ENCODE data around the gene DAB2IP.

The DAB2IP gene

DNA sequence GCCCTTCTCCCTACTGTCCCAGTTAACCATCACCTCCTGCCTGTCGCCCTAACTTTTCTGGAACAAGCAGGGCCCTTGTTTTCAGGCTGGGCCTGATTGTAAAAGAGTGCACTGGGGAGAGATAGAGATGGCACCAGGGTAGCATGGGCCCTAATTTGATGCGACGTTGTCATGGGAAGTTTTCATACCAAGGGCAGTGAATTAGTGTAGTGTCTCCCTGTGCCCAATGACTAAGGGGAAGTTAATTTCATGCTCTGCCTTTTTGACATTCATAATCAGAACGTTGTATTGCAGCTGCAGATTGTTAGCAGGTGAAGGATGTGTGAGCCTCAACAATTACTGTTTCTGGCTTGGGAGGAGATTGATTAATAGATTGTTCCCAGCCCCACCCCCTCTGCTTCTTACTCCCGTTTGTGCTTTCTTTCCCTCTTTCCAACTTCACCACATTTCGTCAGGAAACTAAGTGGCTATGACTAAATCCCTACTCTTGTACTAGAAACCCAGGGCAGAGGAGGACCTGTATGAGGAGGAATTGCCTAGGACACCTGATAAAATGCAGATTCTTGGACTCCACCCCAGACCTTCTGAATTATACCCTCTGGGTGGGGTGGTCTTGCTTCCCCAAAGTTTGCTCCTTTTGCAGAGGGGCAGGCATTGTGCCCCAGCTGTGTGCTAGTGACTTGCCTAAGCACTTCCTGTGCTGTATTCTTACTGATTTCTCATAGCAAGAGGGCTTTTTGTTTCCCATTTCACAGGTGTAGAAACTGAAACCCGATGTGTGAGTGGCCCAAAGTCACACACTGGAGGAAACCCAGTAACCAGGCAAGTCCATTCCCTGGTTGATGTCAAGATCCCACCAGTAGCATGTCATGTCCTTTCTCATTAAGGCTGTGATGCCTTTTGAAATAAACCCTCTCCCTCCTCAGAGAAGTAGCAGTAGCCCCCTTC is 56.3 kb downstream of the DAB2IP start:
- no peak for DNase-seq

DNA sequence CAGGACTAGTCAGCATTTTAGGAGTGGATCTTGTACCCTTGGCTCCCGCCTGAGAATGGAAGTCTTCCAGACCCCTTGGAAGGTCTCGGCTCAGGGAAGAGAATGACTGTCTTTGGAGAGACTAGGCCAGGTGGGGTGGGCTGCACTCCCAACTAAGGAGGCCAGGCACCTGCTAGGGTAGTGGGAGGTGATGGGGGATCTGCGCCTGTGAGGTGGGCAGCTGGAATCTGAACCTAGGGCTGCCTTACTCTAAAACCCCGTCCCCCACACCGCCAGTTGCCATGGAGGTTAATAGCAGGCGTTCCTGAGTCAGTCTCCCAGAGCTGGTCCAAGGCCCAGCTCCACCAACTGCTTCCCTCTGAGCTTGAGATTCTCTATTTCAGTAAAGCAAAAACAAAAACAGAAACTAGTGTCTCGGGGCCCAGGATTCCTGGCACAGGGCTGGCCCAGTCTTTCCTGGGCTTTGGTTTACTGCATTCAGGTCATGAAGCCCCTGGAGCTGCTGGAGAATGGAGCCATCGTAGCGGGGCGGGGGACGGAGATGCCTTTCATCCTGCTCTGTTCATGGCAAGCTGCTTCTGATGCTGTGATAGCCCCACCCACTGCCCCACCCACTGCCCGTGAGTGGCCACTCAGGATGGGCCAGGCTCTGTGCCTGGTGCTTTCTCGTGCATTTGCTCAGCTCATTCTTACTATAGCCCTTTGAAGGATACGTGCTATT is 57.5 kb downstream of the DAB2IP start:
- DNase-seq, result no peak

DNA sequence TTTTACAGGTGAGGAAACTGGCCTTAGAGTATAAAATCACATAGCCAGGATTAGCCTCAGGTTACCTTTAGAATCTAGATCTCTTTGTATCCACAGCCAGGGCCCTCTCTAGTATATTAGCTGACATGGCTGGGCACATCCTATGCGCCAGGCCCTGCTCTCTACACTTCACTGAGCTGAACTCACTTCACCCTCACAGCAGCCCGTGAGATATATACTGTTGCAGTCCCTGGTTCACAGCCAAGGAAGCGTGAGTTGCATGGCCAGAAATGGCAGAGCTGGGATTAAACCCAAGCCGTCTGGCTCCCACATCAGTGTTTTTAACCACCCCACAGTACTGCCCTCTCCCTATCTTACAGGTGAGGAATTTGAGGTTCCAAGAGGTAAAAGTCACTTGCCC is 58.4 kb downstream of the DAB2IP start:
- no peak for DNase-seq

DNA sequence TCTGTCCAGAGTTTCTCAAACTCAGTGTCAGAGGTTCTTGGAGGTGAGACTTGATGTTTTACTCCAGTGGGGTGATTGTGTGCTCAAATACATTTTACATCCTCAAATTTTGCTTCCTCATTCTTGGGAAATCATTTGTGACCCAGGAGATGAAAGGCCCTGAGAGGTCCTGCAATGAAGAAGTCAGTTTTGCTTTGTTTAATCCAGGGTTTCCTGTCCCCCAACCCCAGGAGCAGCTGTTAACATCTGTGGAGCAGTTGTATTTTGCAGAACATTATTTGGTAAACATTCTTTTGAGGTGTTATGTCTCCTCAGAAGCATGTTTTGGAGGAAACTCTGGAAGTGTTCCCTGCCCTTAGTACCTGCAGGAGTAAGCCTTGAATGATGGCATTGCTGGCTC is 59.8 kb downstream of the DAB2IP start:
- no peak for DNase-seq

DNA sequence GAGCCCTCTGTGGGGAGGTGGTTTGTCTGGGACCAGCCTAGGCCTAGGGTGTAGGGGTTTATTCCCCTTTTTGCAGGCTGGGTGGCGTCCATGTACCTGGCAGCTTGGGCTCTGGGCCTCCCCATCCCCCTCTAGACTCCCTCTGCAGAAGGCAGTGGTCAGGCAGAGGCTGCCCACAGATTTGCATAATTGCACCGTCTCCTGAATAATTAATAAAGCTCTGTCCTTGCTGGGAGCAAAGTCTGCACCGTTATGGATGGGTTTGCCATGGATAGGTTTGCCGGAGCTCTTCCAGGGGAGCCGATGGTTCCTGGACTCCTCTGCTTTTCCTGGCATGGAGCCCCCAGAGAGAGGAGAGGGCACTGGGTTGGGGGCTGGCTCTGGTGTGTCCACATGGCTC is 60.4 kb downstream of the DAB2IP start:
- no peak for DNase-seq

DNA sequence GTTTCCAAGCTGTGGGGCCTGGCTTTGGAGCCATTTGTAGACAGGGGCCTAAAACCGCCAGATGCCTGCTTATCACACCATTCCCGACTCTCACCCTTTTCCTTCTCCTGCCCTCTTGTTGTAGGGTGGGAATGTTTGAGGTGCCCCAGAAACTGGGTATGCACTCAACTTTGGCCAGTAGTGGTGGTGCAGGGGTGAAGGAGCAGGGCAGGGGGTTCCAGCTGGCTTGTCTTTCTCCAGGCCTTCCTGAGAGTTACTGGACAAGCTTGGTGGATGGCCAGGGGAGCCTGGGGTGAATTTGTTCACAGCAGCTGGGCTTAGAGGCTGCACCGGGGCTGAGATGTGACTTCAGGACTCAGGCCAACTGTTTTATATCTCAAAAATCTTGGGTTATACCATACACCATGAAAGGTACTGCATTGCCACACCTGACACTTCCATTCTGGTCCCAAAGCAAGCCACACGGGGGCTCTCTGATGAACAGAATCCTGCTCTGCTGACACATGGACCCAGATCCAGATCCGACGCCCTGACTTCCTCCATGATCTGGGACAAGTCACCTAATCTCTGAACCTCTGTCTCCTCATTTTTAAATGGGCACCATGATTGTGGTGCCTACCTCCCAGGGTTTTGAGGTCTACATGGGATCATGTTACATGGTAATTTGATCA is 62.1 kb downstream of the DAB2IP start:
- DNase-seq, result no peak

DNA sequence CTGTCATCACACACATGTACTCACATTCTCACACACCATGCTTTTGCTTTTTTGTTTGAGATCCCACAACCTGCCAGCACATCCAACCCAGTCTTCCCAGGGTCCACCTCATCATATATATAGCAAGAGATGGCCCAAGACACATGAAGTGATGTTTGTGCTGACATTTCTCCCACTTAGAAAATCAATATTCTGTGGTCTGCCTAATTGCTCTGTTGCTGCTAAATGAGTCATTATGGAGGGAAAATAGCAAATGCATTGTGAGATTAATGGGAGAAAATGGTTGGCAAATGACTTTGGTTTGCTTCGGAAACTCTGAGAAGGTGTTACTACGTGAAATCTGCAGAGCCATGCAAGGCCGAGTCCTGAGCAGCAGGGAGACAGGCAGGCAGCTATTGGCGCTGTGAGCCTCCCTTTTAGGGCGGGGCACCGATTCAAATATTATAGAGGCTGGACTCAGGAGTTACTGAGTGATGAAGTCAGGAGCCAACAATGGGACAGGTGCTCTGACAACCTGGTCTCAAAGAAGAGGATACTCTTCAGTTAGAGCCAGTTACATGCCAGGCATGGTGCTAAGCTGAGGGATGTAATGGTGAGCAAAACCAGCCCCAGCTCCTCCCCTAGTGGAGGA is 62.8 kb downstream of the DAB2IP start:
- DNase-seq, result no peak

DNA sequence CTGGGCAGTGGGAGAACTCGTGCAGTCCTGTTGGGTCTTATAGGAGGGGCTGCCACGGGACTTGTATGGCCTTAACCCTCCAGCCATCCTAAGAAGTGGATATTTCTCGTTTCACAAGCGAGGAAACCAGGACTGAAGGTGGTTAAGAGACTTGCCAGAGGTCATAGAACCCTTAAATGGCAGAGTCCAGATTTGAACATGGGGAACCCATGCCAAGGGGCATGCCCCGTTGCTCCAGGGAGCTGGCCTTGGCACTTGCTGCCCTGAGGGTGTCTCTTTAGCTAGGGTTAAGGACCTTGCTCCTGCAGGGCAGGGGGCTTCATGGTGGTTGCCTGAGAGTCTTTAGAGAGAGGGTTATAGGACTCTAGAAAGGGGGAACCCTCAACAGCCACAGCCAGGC is 63.4 kb downstream of the DAB2IP start:
- no peak for DNase-seq

DNA sequence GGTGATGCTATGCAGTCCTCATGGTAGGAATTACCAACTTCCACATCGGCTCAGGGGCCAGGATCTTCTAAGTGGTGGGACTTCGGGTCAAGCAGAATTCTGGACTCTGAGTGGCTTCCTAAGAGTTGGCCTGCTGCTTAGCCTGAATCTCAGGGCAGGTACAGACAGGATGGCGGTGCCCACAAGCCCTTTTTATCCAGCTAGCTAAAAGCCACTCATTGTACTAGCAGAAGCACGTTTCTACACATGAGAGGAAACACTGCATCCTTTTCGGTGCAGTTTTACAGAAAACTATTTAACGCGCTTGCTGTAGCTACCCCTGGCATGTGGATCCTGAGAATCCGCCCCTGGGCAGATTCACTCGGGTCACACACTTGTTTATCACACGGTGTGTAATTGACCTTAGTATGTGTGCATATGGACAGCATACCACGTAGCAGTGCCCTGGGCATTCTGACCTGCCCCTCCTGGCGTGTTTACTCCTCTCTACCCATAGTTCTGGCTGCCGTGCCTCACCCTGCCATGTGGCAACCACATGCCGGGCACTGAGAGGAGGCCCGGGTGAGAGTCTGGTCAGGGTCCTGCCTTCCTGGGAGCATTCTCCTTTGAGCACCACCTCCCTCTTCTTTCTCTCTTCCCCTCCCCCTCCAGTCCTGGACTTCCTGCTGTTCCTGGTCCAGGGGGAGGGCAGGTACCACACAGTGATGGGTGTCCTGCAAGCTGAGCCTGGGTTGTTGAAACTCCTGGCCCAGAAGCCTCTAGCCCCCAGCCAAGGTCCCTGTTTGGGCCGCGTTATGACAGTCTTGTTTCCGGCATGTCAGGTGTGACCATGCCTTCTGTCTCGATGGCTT is 65.9 kb downstream of the DAB2IP start:
- DNase-seq, result no peak

DNA sequence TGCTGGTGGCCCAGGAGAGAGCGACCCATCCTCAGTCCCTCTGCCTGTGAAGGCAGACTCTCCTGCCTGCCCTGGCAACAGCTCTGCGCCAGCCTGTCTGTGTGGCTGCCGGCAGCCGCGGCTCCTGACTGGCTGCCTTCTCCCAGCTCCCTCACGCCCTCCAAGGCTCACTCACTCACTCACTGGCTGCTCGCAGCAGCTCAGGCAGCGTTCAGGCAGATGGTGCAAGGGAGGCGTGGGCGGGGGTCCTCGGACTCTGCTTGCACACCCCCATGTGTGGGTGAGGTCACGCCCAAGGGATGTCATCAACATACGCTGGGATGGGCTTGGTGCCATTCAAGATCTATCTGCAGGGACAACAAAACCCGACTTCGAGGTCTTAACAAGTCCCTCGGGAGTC is 66.7 kb downstream of the DAB2IP start:
- no peak for DNase-seq

DNA sequence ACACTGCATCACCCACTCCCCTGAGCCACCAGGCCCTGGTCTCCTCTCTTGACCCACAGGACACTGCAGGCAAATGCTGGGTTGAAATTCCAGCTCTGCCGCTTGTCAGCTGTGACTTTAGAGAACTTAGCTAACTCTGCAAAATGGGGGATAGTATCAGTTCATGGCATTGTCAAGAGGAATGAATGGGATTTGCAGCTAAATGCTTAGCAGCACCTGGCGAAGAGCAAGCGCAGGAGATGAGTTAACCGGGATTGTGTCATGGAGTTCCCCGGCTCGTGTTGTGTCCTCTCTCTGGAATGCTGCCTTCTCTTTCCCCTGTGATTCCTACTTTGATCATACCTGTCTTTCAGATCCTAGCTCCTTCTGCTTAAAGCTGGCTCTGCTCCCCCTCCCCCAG is 67.1 kb downstream of the DAB2IP start:
- DNase-seq, result no peak

DNA sequence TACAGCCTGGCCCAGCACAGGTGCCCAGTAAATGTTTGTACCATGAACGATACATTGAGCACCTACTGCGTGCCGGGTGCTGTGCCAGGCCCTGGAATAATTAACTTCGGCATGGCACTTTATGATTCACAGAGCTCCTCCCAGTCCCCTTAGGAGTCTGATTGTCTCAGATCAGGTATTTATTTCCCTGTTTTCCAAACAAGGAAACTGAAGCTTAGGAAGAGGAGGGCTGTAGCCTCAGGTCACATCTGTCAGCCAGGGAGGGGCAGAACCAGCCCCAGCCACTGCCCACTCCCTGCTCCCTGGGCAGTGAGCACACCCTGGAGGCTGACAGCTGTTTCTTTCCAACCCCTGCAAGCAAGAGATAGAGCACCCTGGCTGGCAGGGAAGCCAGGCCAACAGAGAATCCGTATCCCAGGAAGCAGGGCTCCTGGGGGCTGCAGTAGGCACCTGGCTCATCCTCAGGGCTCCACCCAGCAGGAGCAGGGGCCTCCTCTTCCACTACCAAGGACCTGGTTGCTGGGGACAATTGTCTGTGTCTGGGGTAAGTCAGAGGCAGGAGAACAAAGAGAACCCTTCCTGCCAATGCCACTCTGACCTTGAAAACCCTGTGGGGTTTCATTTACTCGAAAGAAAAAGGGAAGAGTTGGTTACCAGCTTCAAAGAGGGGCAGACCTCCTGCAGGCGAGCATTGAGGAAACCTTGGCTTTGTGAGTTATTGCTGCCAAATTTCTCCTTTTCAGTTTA is 69.0 kb downstream of the DAB2IP start:
- DNase-seq, result no peak

DNA sequence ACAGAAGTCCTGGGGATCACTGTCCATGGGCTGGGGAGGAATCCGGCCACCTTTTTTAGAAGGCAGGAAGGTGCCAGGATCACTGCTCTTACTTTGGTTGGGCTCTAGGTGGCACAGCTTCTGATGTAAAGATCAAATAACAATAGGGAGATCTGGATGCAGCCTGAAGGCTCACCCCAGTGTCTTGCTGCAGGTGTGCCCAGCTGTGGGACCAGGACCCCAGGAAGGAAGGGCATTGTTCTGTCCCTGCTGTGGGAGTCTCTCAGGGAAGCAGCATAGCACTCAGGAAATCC is 69.6 kb downstream of the DAB2IP start:
- no peak for DNase-seq

DNA sequence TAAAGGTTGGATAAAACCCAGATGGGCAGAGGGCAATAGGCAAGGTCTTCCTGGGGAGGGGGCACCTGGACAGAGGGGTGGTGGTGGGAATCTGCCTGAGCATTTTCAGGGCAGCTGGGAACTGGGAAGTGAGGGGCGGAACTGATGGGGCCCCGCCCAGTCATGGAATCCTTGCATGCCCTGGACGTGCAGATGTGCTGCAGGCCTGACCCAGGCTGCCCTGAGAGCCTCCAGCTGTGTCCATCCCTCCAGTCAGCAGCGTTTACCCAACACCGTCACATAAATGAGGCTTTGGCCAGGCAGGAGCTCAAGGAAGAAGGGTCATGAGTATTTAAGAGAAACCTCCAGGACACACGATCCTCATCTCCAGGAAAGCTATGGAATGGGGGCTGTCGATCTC is 70.3 kb downstream of the DAB2IP start:
- no peak for DNase-seq

DNA sequence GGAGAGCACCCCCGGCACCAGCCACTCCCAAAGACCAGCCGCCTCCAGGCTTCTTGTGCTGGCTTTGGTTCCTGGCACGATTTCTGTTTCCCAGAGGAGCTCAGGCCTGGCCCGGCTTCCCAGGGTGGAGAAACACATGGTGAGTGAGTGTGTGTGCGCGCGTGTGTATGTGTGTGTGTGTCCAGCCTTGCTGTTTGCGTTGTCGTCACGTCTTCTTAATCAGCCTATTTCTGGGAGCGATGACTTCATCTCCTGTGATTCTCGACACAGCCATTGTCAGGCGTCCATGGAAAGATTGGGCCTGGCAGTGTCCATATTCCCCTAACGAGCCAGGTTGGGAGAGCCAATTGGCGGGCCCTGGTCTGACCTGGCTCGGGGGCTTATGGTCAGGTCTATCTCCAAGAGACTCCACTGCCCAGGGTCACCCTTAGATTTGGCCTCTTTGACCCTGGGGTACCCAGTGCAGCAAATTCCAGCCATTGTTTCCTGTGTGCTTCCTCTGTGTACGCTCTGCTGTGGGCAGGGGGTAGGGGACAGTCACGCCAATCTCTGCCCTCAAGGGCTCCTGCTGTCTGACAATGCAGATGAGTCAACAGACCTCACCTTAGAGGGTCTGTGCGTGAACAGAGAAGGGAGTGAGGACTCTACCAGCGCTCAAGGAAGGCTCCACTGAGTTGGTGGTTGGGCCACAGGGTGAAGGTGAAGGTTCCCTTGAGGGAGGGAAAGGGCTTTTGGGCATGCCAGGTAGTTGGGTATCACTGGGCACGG is 73.8 kb downstream of the DAB2IP start:
- no peak for DNase-seq

DNA sequence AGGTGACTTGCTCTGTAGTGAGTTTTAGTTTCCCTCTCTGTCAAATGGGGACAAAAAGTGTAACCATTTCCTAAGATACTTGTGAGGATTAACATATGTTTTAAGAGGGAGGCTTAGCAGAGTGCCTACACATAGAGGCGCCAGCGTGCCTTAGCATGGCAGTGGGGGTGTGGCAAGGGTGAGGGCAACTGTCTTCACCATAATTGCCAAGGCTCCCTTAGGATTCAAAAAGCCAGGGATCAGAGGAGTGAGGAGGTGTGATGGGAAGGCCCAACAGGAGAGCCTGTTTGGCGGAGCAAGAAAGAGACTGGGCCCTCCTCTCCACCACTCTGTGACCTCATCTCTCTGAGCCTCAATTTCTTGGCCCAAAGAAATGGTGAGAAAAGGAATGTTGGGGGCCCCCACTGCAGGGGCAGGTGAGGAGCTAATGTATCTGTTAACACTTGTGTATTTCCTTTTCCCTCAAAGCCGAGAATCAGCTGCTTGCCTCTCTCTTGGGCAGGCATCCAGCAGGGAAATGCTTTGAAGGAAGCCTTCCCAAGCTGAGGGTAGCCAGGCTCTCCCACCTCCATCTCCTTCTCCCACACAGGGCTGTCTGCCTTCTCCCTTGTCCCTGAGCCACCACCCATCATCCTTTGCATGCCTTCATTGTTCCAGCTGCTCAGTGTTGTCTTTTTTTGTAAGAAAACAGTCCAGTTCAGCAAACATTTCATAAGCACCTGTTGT is 76.0 kb downstream of the DAB2IP start:
- no peak for DNase-seq

DNA sequence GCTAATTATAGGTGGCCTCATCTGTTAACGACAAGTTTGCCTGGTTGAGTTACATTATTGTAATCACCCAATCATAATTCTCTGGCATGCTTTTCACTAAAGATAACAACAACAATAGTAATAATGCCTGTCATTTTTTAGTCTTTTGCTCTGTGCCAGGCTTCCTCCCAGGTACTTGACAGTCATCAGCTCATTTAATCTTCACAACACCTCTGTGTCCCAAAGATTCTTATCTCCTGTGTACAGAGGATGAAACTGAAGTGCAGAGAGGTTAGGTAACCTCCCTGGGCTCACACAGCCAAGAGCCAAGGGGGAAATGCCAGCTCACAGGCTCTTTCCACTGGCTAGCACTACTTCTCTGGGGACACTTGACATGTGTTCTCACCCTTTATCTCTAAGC is 77.5 kb downstream of the DAB2IP start:
- no peak for DNase-seq

DNA sequence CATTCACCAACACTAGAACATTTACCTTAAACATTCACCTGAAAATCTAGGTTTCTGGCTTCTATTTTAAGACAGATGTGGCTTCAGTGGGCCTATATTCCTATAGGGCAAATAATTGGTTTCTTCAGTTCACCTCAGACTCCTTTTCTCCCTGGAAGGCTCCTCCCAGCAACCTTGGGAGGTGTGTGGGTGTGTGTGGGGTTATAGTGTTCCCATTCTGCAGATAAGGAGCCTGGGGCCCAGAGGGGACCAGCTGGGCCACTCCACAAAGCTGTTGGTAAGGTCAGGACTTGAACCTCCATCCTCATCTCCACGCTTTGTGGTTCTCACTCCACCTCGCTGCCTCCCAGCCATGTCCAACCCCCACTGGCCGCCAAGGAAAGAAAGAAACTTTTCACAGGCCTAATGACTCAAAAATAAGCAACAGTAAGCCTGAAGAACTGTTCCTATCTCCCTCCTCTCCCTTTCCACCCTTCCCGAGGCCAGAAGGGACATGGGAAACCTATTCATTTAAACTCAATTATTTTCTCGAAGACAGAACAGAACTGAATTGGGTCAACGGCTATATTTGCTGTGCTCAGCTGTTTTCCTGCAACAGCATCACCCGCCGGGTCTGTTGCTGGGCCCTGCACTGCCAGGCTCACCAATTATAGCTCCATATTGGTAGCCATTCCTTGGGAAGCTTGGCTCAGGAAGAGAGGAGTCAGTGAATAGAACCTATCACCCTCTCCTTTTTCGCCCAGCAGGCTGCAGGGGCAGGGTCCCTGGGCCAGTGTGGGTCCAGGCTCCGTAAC is 78.5 kb downstream of the DAB2IP start:
- no peak for DNase-seq

DNA sequence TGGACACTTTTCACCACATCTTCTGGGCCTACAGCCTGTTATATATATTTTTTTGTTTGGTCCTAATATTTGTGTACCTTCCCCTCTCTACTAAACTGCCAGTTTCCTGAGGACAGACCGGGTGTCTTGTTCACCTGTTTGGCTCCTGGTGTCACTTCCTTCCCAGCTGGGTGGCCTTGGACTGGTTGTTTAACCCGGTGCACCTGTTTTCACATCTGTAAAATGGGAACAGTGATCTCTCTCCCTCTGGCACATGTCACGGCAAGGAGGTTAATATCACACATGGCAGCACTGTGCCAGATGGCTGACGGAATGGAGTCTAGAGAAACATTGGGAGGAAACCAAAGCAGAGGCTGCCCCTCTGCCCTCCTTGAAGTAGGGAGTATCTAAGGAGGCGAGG is 79.7 kb downstream of the DAB2IP start:
- DNase-seq, result no peak
